Epithelial cell of esophagus (primary cell): ENCODE data around the gene GSE1.

Experiments
- DNase-seq: peaks from one replicate; pipeline ENCODE4 v3.0.0; 2010; ENCODE audit warnings: low read depth
- H3K4me3 ChIP-seq: 2 replicates; pipeline ENCODE4 v1.5.1; 2011; ENCODE audit warnings: mild to moderate bottlenecking, low read length, control low read depth
- CTCF ChIP-seq: IDR thresholded peaks from 2 replicates; pipeline ENCODE4 v1.5.1; 2011; ENCODE audit warnings: low read depth, mild to moderate bottlenecking, low read length, control low read depth, inconsistent platforms; ENCODE audit not compliant: insufficient read depth; ENCODE audit errors: missing control alignments

GSE1 gene

GRCh38 chr16:85625485-85626117 lies 12.5 kb downstream of the GSE1 start:
- H3K4me3 ChIP-seq = no peak overlapping the region
- no peak for TF ChIP-seq CTCF
- no peak for DNase-seq

- no peak for DNase-seq
- no peak overlapping the region for H3K4me3 ChIP-seq
- no peak for TF ChIP-seq CTCF
Measured at GRCh38 chr16:85626191-85626981, 13.3 kb downstream of the GSE1 start.

GRCh38 chr16:85627089-85627488 lies 14.0 kb downstream of the GSE1 start:
- no peak for DNase-seq
- no peak for TF ChIP-seq CTCF

GRCh38 chr16:85627526-85628264 lies 14.6 kb downstream of the GSE1 start:
- no peak for DNase-seq
- no peak for TF ChIP-seq CTCF
- no peak overlapping the region for H3K4me3 ChIP-seq

More at GRCh38 chr16:85627089-85627488, 14.0 kb downstream of the GSE1 start:
- H3K4me3 ChIP-seq = no peak overlapping the region

- no peak for DNase-seq
- H3K4me3 ChIP-seq = no peak overlapping the region
- TF ChIP-seq CTCF = no peak
Measured at GRCh38 chr16:85628265-85628556, 15.1 kb downstream of the GSE1 start.

- DNase-seq = no peak
- no peak for TF ChIP-seq CTCF
- H3K4me3 ChIP-seq = no peak overlapping the region
Measured at GRCh38 chr16:85628645-85629044, 15.5 kb downstream of the GSE1 start.
